Stimulated activated CD8-positive, alpha-beta memory T cell treated with anti-CD3 and anti-CD28 coated beads, Interleukin-7, amount 100 ng/mL, for 48 hours (primary cell): ENCODE results near the gene MC1R.
"Not testable (repeated sequence)": the region's sequence is repeated elsewhere in the genome, so short reads cannot be mapped to it uniquely, and the experiment has no call there.

Experiments used
- DNase-seq, 2 donors: peaks; one replicate each; pipeline ENCODE4 v3.0.0-alpha.2; 2020; ENCODE audit warnings: low read depth in 1 of 2; ENCODE audit errors: extremely low read depth in 1 of 2

MC1R gene

GRCh38 chr16:89958068-89958467 lies 39.4 kb downstream of the MC1R start:
- DNase-seq, result no peak

- DNase-seq, result no peak
Measured at GRCh38 chr16:89958596-89958995, 39.9 kb downstream of the MC1R start.

- DNase-seq, result no peak
Measured at GRCh38 chr16:89960966-89961365, 42.3 kb downstream of the MC1R start.

DNA sequence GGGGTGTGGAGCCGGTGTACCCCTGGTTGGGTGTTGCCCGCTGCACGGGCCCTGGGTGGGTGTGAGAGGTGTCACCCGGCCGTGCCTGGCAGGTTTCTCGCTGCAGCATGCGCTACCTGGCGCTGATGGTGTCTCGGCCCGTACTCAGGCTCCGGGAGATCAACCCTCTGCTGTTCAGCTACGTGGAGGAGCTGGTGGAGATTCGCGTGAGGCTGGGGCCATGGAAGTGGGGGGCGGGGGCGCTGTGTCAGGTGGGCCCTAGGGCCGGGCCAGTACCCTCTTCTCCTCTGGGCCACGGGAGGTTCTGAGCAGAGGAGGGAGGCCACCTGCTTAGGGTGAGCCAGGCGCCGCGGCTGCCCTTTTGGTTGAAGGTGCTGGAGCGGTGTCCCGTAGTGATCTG lies 43.3 kb downstream of the MC1R start:
- no peak for DNase-seq

DNA sequence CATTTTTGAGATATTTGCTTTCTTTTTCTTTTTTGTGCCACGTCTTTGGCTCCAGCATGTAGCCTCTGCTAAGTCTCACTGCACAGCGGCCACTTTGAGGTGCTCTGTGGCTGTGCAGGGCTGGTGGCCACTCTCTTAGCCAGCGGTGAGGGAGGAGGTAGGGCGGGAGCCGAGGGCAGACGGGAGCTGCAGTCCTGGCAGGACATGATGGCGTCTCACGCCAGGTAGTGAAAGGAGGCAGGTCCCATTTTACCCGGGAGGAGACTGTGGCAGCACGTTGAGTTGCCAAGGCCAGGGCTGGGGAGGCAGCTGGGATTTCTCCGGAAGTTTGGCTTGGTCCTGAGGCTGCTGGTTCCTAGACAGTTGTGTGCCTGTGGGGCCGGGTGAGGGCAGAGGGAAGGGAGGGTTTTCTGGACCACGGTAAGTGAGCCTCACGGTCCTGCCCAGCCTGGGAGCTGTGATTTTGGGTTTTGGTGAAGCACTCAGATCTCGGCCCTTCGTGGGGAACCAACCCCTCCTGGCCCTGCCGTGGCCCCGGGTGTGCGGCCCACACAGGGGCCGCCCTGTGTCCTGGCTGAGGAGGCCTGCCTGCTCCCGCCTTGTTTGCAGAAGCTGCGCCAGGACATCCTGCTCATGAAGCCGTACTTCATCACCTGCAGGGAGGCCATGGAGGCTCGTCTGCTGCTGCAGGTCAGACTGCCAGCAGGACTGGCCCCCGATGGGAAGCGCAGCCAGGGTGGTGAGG lies 44.3 kb downstream of the MC1R start:
- DNase-seq, result no peak

DNA sequence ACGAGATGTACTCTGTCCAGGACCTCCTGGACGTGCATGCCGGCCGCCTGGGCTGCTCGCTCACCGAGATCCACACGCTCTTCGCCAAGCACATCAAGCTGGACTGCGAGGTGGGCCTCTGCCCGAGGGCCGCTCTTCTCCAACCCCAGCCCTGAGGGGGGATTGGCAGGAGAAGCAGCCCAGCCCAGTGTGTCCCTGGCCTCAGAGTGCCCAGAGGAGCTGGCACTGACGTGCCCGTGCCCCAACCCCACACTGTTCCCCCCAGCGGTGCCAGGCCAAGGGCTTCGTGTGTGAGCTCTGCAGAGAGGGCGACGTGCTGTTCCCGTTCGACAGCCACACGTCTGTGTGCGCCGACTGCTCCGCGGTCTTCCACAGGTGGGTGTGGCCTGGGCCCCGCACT lies 45.5 kb downstream of the MC1R start:
- no peak for DNase-seq

DNA sequence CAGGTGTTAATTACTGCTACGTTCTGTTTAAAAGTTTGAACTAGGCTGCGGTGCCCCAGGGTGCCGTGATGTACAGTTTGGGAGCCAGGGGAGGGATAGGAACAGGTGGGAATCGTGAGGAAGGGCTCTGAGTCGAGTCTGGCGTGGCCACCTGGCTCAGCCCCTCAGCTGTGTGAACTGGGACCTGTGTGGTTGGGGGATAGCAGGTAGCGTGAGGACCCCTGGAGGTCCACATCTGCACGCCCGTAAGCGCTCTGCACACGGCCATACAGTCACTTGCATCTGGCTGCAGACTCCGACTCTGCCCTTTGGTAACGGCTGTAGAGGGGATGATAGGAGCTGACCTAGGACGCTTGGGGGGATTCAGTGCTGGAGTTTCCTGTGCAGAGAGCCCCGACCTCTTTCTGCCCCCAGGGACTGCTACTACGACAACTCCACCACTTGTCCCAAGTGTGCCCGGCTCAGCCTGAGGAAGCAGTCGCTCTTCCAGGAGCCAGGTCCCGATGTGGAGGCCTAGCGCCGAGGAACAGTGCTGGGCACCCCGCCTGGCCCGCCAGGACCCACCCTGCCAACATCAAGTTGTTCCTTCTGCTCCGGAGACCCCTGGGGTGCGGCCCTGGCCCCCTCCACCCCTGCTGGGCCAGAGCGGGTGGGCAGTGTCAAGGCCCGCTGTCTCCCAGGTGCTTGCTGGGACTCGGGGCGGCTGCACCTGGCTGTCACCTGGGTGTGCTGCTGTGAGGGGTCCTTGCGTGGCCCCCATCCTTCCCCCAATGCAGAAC lies 47.0 kb downstream of the MC1R start:
- no peak for DNase-seq

- no peak for DNase-seq
Measured at GRCh38 chr16:89966756-89967155, 48.1 kb downstream of the MC1R start.

DNA sequence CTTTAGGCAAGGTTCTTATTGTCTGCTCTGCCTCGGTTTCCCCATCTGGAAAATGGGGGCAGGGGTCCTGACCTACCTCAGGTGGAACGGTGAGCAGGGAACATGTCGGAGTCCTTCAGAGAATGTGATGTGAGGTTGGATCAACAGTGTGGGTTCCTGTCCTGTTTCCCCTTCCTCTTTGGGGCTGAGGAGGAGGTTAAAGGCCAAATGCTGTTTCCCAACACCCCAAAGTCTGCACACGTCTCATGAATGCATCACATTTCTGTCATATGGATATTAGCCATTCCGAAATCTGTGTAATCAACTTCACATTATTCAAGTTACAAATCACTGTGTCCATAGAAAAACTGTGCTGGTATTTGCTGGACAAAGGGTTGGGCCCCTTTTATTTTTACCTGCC lies 48.8 kb downstream of the MC1R start:
- DNase-seq, result not testable (repeated sequence)

DNA sequence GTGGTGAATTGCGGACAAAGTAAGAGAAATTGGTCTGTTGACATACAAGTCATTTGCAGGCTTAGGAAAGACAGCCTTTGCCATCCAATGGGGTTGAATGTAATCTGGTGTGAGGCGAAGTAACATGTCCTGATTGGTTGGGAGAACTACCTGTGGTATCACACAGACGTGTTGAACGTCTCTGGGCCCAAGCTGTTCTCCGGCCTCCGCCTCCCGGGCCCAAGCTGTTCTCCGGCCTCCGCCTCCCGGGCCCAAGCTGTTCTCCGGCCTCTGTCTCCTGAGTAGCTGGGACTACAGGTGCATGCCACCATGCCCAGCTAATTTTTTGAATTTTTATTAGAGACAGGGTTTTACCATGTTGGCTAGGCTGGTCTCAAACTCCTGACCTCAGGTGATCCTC lies 49.4 kb downstream of the MC1R start:
- not testable (repeated sequence) for DNase-seq

DNA sequence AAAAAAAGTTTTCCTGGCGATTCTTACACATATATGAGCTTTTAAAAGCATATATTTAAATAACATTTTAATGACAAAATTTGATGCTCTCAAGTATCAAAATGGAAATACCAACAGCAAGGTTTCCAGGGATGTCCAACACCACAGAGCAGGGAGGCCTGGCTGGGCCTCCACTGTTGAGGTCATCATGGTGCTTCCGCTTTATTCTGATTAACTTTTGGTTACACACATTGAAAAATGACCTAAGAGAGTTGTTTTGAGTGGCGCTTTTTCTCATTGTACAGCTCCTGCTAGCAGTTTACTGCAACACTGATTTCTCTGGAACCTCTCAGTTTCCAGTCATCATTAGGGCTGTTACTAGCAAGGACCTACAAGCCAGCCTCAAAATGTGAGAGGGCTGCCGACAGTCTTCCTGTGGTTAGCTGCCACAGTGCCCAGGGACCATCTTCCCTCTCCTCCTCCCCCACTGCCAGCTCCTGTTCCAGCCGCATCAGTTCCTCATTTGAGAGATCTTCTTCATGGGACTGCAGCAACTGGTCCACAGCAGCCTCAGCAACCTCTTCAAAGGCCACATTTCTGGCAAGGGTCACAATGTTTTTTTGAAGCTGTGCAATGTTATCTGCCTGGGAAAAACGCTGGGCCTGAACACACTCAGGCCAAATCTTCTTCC lies 51.2 kb downstream of the MC1R start:
- DNase-seq, result no peak
